IMR-90 (cell line): ENCODE results near the gene TMCC1. TPM values are rescaled to one million over a fixed set of nuclear protein-coding genes. Genes with fewer than 3 reads are reported as not detected.
A peak's percentile ranks its signal among the peaks of the same experiment; 100 is the strongest.

Source experiments
- ATAC-seq: fragments of 200-7000 bp; cut with Tn5 transposase; 2 replicates; pipeline ENCODE4 v1.9.1; 2020; ENCODE audit warnings: low read depth, mild to moderate bottlenecking, moderate library complexity
- BruUV-seq: library from RNA; stranded (reverse); fragments of 400-500 nt; replicated peaks from 2 replicates; lab custom pipeline; 2021; lab: Mats Ljungman, UMichigan
- CTCF ChIA-PET: fragments of 300-600 bp; formaldehyde crosslinking; extraction: SDS; loops from one replicate; lab custom pipeline; 2021; ENCODE audit warnings: antibody characterized with exemption; lab: Yijun Ruan, JAX
- POLR2A ChIA-PET: fragments of 300-600 bp; sonication (Branson Sonifier 250); formaldehyde crosslinking; loops from one replicate; lab custom pipeline; 2022; ENCODE audit warnings: antibody characterized with exemption; ENCODE audit not compliant: unreplicated experiment; lab: Charles Lee
- DNase-seq: peaks from one replicate; pipeline ENCODE4 v3.0.0; 2013
- H2AFZ ChIP-seq: replicated peaks from 2 replicates; pipeline ENCODE3; 2013; ENCODE audit warnings: low read length, mild to moderate bottlenecking; ENCODE audit not compliant: poor library complexity
- H2AK5ac ChIP-seq: 2 replicates; pipeline ENCODE4 v1.6.1; 2013; ENCODE audit warnings: low read depth, low read length, inconsistent platforms
- H2AK9ac ChIP-seq: replicated peaks from 2 replicates; pipeline ENCODE3; 2013; ENCODE audit warnings: mild to moderate bottlenecking, low read depth, low read length, moderate library complexity; ENCODE audit not compliant: poor library complexity
- H2BK120ac ChIP-seq: 2 replicates; pipeline ENCODE4 v1.6.1; 2013; ENCODE audit warnings: low read depth, low read length, inconsistent platforms
- H2BK15ac ChIP-seq: 3 replicates; pipeline ENCODE4 v1.6.1; 2013; ENCODE audit warnings: low read depth, low read length, inconsistent platforms
- H2BK20ac ChIP-seq: 2 replicates; pipeline ENCODE4 v1.6.1; 2013; ENCODE audit warnings: low read depth, mild to moderate bottlenecking, inconsistent platforms, low read length, moderate library complexity
- H2BK5ac ChIP-seq: 2 replicates; pipeline ENCODE4 v1.6.1; 2013; ENCODE audit warnings: mild to moderate bottlenecking, low read depth, low read length, inconsistent platforms; ENCODE audit not compliant: poor library complexity, severe bottlenecking
- H3K14ac ChIP-seq: replicated peaks from 2 replicates; pipeline ENCODE4 v1.6.1; 2013; ENCODE audit warnings: low read depth, low read length, inconsistent platforms
- H3K18ac ChIP-seq: 2 replicates; pipeline ENCODE4 v1.6.1; 2013; ENCODE audit warnings: low read depth, low read length, control low read depth
- H3K23ac ChIP-seq: 2 replicates; pipeline ENCODE4 v1.6.1; 2013; ENCODE audit warnings: low read depth, low read length, inconsistent platforms
- H3K27ac ChIP-seq: 2 replicates; pipeline ENCODE4 v1.5.1; 2013; ENCODE audit warnings: mild to moderate bottlenecking, control low read depth, low read length; ENCODE audit not compliant: insufficient read depth
- H3K27me3 ChIP-seq: 2 replicates; pipeline ENCODE4 v1.6.1; 2013; ENCODE audit warnings: low read length; ENCODE audit not compliant: control insufficient read depth, insufficient read depth
- H3K36me3 ChIP-seq: 2 replicates; pipeline ENCODE4 v1.6.1; 2013; ENCODE audit warnings: low read length, mixed read lengths; ENCODE audit not compliant: control insufficient read depth, insufficient read depth
- H3K4ac ChIP-seq: 2 replicates; pipeline ENCODE4 v1.6.1; 2013; ENCODE audit warnings: low read depth, low read length, inconsistent platforms
- H3K4me1 ChIP-seq: 2 replicates; pipeline ENCODE4 v1.6.1; 2013; ENCODE audit warnings: low read length, mixed read lengths; ENCODE audit not compliant: control insufficient read depth, insufficient read depth
- H3K4me2 ChIP-seq: 2 replicates; pipeline ENCODE4 v1.6.1; 2013; ENCODE audit warnings: low read depth, mild to moderate bottlenecking, control low read depth, low read length, moderate library complexity
- H3K4me3 ChIP-seq: 2 replicates; pipeline ENCODE4 v1.5.1; 2013; ENCODE audit warnings: low read depth, mild to moderate bottlenecking, control low read depth, low read length, moderate library complexity; ENCODE audit not compliant: insufficient read depth
- H3K56ac ChIP-seq: 2 replicates; pipeline ENCODE4 v1.6.1; 2013; ENCODE audit warnings: low read length, inconsistent platforms; ENCODE audit not compliant: insufficient read depth; ENCODE audit errors: extremely low read depth
- H3K79me1 ChIP-seq, 2 experiments: 2 replicates each; pipeline ENCODE4 v1.6.1; 2013; ENCODE audit warnings: low read length in 2 of 2, inconsistent platforms in 1 of 2, low read depth in 1 of 2
- H3K9ac ChIP-seq: 2 replicates; pipeline ENCODE4 v1.6.1; 2013; ENCODE audit warnings: low read depth, low read length, control low read depth
- H3K9me1 ChIP-seq: 2 replicates; pipeline ENCODE4 v1.6.1; 2013; ENCODE audit warnings: low read length, inconsistent platforms; ENCODE audit not compliant: insufficient read depth
- H3K9me3 ChIP-seq: 2 replicates; pipeline ENCODE4 v1.6.1; 2013; ENCODE audit warnings: low read length; ENCODE audit not compliant: control insufficient read depth, insufficient read depth
- H4K20me1 ChIP-seq: 2 replicates; pipeline ENCODE4 v1.6.1; 2013; ENCODE audit warnings: low read length, inconsistent platforms; ENCODE audit not compliant: insufficient read depth
- H4K5ac ChIP-seq: 2 replicates; pipeline ENCODE4 v1.6.1; 2013; ENCODE audit warnings: mild to moderate bottlenecking, low read depth, low read length, control low read depth
- H4K8ac ChIP-seq, 2 experiments: 2 replicates each; pipeline ENCODE4 v1.6.1; 2013; ENCODE audit warnings: low read depth in 2 of 2, low read length in 2 of 2, control low read depth in 1 of 2, inconsistent platforms in 1 of 2
- H4K91ac ChIP-seq: 2 replicates; pipeline ENCODE4 v1.6.1; 2013; ENCODE audit warnings: low read depth, low read length, inconsistent platforms; ENCODE audit not compliant: insufficient read depth
- BHLHE40 ChIP-seq: fragments of 150-350 bp; IDR thresholded peaks from 2 replicates; pipeline ENCODE4 v1.6.1; 2016; ENCODE audit warnings: mild to moderate bottlenecking, low read depth, low read length
- CHD1 ChIP-seq: IDR thresholded peaks from 2 replicates; pipeline ENCODE4 v1.6.1; 2012; ENCODE audit warnings: low read depth, low read length, improper control_type of control experiment
- MXI1 ChIP-seq: IDR thresholded peaks from 2 replicates; pipeline ENCODE4 v1.6.1; 2012; ENCODE audit warnings: low read depth, mild to moderate bottlenecking, low read length, moderate library complexity, borderline replicate concordance
- NFE2L2 ChIP-seq: fragments of 150-350 bp; IDR thresholded peaks from 2 replicates; pipeline ENCODE4 v1.6.1; 2016; ENCODE audit warnings: low read depth, mild to moderate bottlenecking, low read length
- POLR2A ChIP-seq: IDR thresholded peaks from 2 replicates; pipeline ENCODE4 v1.6.1; 2012; ENCODE audit warnings: mild to moderate bottlenecking, low read depth, low read length
- RFX5 ChIP-seq: IDR thresholded peaks from 2 replicates; pipeline ENCODE4 v1.8.0; 2012; ENCODE audit warnings: low read depth, mild to moderate bottlenecking, low read length, moderate library complexity
- SMC3 ChIP-seq: fragments of 150-350 bp; IDR thresholded peaks from 2 replicates; pipeline ENCODE4 v1.6.1; 2016; ENCODE audit warnings: low read depth, mild to moderate bottlenecking, antibody characterized with exemption, low read length, moderate library complexity
- WGBS, 2 experiments: methylation state at CpG; one replicate each; pipeline versions ENCODE4 v1.1.5 to v1.1.7; 2013; ENCODE audit warnings: missing lambda C conversion rate in 2 of 2; ENCODE audit not compliant: insufficient read length in 1 of 2; ENCODE audit errors: extremely low coverage in 2 of 2; 5-methylcytosine and 5-hydroxymethylcytosine counted together
- dilution Hi-C: fragments of 300-500 bp; cut with HindIII; formaldehyde crosslinking; loops from one replicate; pipeline ENCODE4 v1.14.3; 2018; ENCODE audit warnings: low sequenced_read_pairs; ENCODE audit not compliant: unreplicated experiment
- in situ Hi-C: fragments of 300-500 bp; cut with MboI; formaldehyde crosslinking; loops from 3 replicates; pipeline ENCODE4 v1.14.3; 2019; ENCODE audit warnings: low sequenced_read_pairs, inconsistent platforms, mixed read lengths
- intact Hi-C: fragments of 100-400 bp; cut with micrococcal nuclease; formaldehyde crosslinking; loops from 2 replicates; pipeline ENCODE4 v1.10.0; 2022
- polyA plus RNA-seq, 3 experiments: library from polyadenylated mRNA; depleted of rRNA; stranded (reverse); fragments of >200 nt; gene quantifications; 2 replicates each; pipeline ENCODE4 v1.2.3, GENCODE V29; 2012; ENCODE audit warnings: low replicate concordance in 1 of 3
- total RNA-seq: library from RNA; depleted of rRNA; stranded (reverse); fragments of >200 nt; gene quantifications from 2 replicates; pipeline ENCODE4 v1.2.3, GENCODE V29; 2012
- TF ChIP-seq, protein P1 (sequence below): fragments of 150-350 bp; IDR thresholded peaks from 2 replicates; pipeline ENCODE4 v1.6.1; 2017; ENCODE audit warnings: mild to moderate bottlenecking, antibody characterized with exemption, low read length, low read depth

The TMCC1 gene
- total and polyA plus RNA-seq, 2 of the 4 experiments (the other 2 are of a cell fraction), result 5.0 to 7.3 TPM

DNA sequence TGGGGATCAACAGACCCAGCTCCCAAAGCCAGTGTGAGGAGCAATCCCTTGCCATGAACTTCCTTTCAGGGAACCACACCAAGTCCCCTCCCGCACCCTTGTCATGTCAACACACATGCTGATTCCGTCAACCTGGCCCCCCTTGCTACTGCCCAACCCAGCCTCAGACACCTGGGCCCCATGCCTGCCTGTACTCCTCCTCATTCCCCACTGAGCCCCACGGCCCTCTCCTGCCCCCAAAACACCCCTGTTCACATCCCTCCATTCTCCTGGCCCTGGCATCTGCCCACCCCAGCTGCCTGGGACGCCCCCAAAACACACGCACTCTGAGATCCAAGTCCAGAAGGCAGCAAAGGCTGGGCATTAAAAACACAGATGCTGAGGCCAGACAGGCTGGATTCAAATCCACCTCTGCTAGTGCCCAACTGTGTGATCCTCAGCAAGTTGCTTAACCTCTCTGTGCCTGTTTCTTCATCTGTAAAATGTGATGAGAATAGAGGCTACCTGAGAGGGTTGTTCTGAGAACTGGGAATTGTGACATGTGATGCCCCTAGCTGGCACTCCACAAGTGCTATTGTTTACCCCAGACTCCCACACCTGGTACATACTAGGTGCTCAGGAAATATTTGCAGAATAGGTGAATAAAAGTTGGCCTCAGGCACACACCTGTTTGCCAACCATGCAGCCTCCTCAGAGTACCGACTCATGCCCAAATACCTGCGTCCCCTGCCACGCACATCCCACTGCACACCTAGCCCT is 289.3 kb downstream of the TMCC1 start:
- peak overlapping the region; percentile 35 for H2BK5ac ChIP-seq
- H2BK20ac ChIP-seq, result no peak overlapping the region
- peak overlapping the region; percentile 80; the same call in 1 of the 2 replicates for H3K4ac ChIP-seq
- no peaks in the 10 kb centered on the region for H3K9me3 ChIP-seq
- no peak overlapping the region for H2AFZ ChIP-seq
- no TSS peak for BruUV-seq
- ChIA-PET POLR2A (no interaction called here), CTCF (interaction anchor here (2.0 kb wide), 1 partner anchor 114 kb away, joined by 8 read pairs; no protein-coding TSS in a partner anchor)
- H2AK9ac ChIP-seq, result peak overlapping the region; percentile 74
- dilution Hi-C loops (no loop called here), in situ Hi-C loops (loop anchor here (5.0 to 25.0 kb wide), 2 partner anchors 112 to 217 kb away; no protein-coding TSS in a partner anchor), intact Hi-C loops (loop anchor here (5.0 kb wide), 1 partner anchor 222 kb away; no protein-coding TSS in a partner anchor)
- peak overlapping the region; percentile 19 for H3K14ac ChIP-seq
- H3K18ac ChIP-seq, result no peak overlapping the region
- no peak for TF ChIP-seq BHLHE40
- TF ChIP-seq MXI1, result no peak
- TF ChIP-seq CHD1, result no peak
- no peak for TF ChIP-seq POLR2A
- TF ChIP-seq NFE2L2, result no peak
- TF ChIP-seq RFX5, result no peak
- no peak for TF ChIP-seq SMC3
- TF ChIP-seq, protein P1, sequence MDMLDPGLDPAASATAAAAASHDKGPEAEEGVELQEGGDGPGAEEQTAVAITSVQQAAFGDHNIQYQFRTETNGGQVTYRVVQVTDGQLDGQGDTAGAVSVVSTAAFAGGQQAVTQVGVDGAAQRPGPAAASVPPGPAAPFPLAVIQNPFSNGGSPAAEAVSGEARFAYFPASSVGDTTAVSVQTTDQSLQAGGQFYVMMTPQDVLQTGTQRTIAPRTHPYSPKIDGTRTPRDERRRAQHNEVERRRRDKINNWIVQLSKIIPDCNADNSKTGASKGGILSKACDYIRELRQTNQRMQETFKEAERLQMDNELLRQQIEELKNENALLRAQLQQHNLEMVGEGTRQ, result no peak
- H3K4me3 ChIP-seq, result peak overlapping the region; percentile 95
- peak overlapping the region; percentile 8; the same call in 1 of the 2 replicates for H3K23ac ChIP-seq
- no peak overlapping the region for H3K56ac ChIP-seq
- no peaks in the 10 kb centered on the region for H3K27me3 ChIP-seq
- WGBS, 2 experiments, result 83% methylated on average over 4 of the region's 8 CpGs; no CpG with 5 or more reads in 1 of the 2 experiments
- H3K4me1 ChIP-seq, result peaks cover 33% of the 10 kb centered on the region
- peak overlapping the region; percentile 82 for H2AK5ac ChIP-seq
- peak overlapping the region; percentile 80 for H4K91ac ChIP-seq
- H2BK15ac ChIP-seq, result no peak overlapping the region
- no peak for ATAC-seq
- H4K8ac ChIP-seq, result no peak overlapping the region
- peaks cover 39% of the 10 kb centered on the region for H4K20me1 ChIP-seq
- peak overlapping the region; percentile 38 for H3K27ac ChIP-seq
- H3K9me1 ChIP-seq, result peaks cover 18% of the 10 kb centered on the region; the same call in 1 of the 2 replicates
- peaks cover 11 to 51% of the 10 kb centered on the region in 2 experiments for H3K79me1 ChIP-seq
- peak overlapping the region; percentile 20 for H3K9ac ChIP-seq
- H3K4me2 ChIP-seq, result peak overlapping the region; percentile 89
- DNase-seq, result no peak
- H2BK120ac ChIP-seq, result no peak overlapping the region
- no peak overlapping the region for H4K5ac ChIP-seq
- H3K36me3 ChIP-seq, result no peaks in the 10 kb centered on the region
